GM20000 (cell line): Measurements from ENCODE around the gene PIGX.
A peak's percentile ranks its signal among the peaks of the same experiment; 100 is the strongest.
"Not testable (repeated sequence)": the region's sequence is repeated elsewhere in the genome, so short reads cannot be mapped to it uniquely, and the experiment has no call there.

Source experiments
- DNase-seq: peaks from one replicate; pipeline ENCODE4 v3.0.0; 2012; ENCODE audit warnings: low spot score
- CTCF ChIP-seq: IDR thresholded peaks from 2 replicates; pipeline ENCODE4 v1.5.1; 2012; ENCODE audit warnings: mild to moderate bottlenecking, control low read depth; ENCODE audit errors: extremely low read depth, missing control alignments

PIGX gene

GRCh38 chr3:196735751-196736150 lies 23.6 kb downstream of the PIGX start:
- DNase-seq, result no peak
- no peak for TF ChIP-seq CTCF

- no peak for DNase-seq
- no peak for TF ChIP-seq CTCF
Measured at GRCh38 chr3:196736670-196737374, 24.6 kb downstream of the PIGX start.

- no peak for TF ChIP-seq CTCF
- DNase-seq, result no peak
Measured at GRCh38 chr3:196737655-196738054, 25.5 kb downstream of the PIGX start.

GRCh38 chr3:196739671-196740480 lies 27.7 kb downstream of the PIGX start, which contains the start of gene PAK2:
TSS of gene PAK2 (plus strand) at chr3:196739857. CDS start at chr3:196782647, 42,790 bp downstream.
- TF ChIP-seq CTCF, result no peak
- peak; percentile 95 for DNase-seq

- DNase-seq, result no peak
- no peak for TF ChIP-seq CTCF
Measured at GRCh38 chr3:196740481-196741248, 28.5 kb downstream of the PIGX start.

- TF ChIP-seq CTCF, result no peak
Measured at GRCh38 chr3:196741249-196741889, 29.2 kb downstream of the PIGX start.

GRCh38 chr3:196743569-196743968 lies 31.4 kb downstream of the PIGX start:
- not testable (repeated sequence) for DNase-seq

More at GRCh38 chr3:196741249-196741889, 29.2 kb downstream of the PIGX start:
- no peak for DNase-seq
